IPS-18a (cell line): ENCODE measurements around the gene TNXB.

ENCODE experiments used
- H3K27ac ChIP-seq: one replicate; pipeline ENCODE4 v1.5.1; 2013; ENCODE audit warnings: low read length
- H3K27me3 ChIP-seq: one replicate; pipeline ENCODE4 v1.6.1; 2013; ENCODE audit warnings: mild to moderate bottlenecking, low read length; ENCODE audit not compliant: control insufficient read depth, insufficient read depth
- H3K36me3 ChIP-seq: one replicate; pipeline ENCODE4 v1.6.1; 2013; ENCODE audit warnings: low read depth, low read length; ENCODE audit not compliant: control insufficient read depth
- H3K4me1 ChIP-seq: one replicate; pipeline ENCODE4 v1.6.1; 2013; ENCODE audit warnings: low read depth, low read length; ENCODE audit not compliant: control insufficient read depth
- H3K4me3 ChIP-seq: one replicate; pipeline ENCODE4 v1.5.1; 2013; ENCODE audit warnings: low read length
- H3K9ac ChIP-seq: one replicate; pipeline ENCODE4 v1.6.1; 2013; ENCODE audit warnings: mild to moderate bottlenecking, low read length, moderate library complexity
- H3K9me3 ChIP-seq: one replicate; pipeline ENCODE4 v1.6.1; 2013; ENCODE audit warnings: low read depth, low read length; ENCODE audit not compliant: control insufficient read depth

The TNXB gene

GRCh38 chr6:32131439-32131948 is 22.4 kb upstream of the TNXB start:
- peaks cover 7% of the 10 kb centered on the region for H3K4me1 ChIP-seq
- H3K9ac ChIP-seq = no peak overlapping the region
- H3K36me3 ChIP-seq = no peaks in the 10 kb centered on the region
- H3K27ac ChIP-seq = no peak overlapping the region
- no peaks in the 10 kb centered on the region for H3K9me3 ChIP-seq
- peaks cover 5% of the 10 kb centered on the region for H3K27me3 ChIP-seq
- H3K4me3 ChIP-seq = no peak overlapping the region

GRCh38 chr6:32129297-32130088 is 20.4 kb upstream of the TNXB start:
- H3K9me3 ChIP-seq = no peaks in the 10 kb centered on the region
- H3K9ac ChIP-seq = peak overlapping the region; percentile 61
- peaks cover 5% of the 10 kb centered on the region for H3K27me3 ChIP-seq
- H3K4me3 ChIP-seq = peak overlapping the region; percentile 79
- H3K4me1 ChIP-seq = peaks cover 7% of the 10 kb centered on the region
- H3K36me3 ChIP-seq = peaks cover 6% of the 10 kb centered on the region
- peak overlapping the region; percentile 8 for H3K27ac ChIP-seq

DNA sequence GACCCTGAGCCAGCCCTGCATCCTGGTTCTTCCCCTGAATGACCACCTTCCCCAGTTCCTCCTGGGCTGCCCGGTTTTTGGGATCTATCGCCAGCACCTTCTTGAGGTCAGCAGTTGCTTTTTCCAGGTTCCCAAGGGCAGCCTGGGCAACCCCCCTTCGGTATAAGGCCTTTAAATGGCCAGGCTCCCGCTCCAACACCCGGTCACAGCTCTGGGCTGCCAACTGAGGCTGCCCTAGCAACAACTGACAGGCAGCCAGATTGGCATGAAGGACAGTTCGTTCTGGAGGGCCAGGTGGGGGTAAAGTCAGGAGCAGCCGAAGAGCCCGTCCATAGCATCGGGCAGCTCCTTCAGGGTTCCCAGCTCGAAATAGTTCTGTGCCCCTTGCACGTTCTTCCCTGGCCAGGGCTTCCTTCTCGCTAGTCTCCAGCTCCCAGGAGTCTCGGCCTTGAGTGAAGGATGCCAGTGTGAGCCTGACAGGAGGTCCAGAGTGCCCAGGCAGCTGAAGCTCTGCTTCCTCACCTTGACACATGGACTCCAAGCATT is 19.7 kb upstream of the TNXB start:
- H3K4me3 ChIP-seq = peak overlapping the region; percentile 79
- H3K27me3 ChIP-seq = peaks cover under 1% of the 10 kb centered on the region
- H3K4me1 ChIP-seq = peaks cover 7% of the 10 kb centered on the region
- H3K27ac ChIP-seq = no peak overlapping the region
- no peaks in the 10 kb centered on the region for H3K9me3 ChIP-seq
- no peak overlapping the region for H3K9ac ChIP-seq
- peaks cover 6% of the 10 kb centered on the region for H3K36me3 ChIP-seq

DNA sequence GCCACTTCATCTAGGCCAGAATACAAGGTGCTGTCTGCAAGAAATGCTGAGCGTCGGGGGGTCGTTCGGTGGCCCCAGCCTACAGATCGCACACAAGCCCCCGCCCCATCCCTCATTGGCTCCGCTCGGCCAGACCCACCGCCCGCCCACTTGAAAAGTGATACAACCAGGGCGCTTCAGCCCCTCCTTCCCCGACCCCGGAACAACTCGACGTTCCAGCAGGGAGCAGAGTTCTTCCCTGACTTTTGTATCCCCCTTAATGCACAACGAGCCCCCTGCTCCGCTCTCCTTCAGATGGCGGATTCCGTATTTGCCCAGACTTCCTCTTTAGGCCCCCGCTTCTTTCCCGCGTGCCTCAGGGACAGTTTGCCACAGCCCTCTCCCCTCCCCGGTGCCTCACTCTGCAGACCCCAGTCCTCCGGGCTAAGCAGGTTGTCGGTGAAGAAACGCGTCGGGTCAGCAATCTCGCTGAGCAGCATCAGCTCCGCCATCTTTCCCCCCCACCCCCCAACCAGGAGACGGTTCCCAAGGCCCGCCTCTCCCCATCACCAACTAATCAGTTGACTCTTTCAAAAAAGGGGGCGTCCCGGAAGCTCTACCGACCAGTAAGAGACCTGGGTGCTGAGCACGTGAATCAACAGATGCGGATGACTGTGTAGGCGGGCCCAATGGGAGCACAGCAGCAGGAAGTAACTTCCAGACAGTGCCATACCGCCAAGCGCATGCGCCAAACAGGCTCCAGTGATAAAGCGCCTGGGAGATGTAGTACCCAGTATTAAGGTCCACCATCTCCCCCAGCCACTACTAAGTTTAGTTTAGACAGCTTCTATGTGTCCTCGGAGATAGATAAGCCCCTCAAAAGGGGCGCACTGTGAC is 18.8 kb upstream of the TNXB start, which contains the start of gene ATF6B:
Gene ATF6B (minus strand): TSS at position 530 of the 876 bp plus-strand sequence. CDS start 39 bp downstream, at position 491.
- no peaks in the 10 kb centered on the region for H3K27me3 ChIP-seq
- H3K4me3 ChIP-seq = peak within 1 kb of the TSS; percentile 90
- peak within 1 kb of the TSS; percentile 85 for H3K27ac ChIP-seq

GRCh38 chr6:32127409-32127716 is 18.2 kb upstream of the TNXB start:
- Histone ChIP-seq H3K27me3 (no peaks in the 10 kb centered on the region), H3K4me1 (peaks cover 7% of the 10 kb centered on the region), H3K36me3 (peaks cover 11% of the 10 kb centered on the region), H3K9ac (peak overlapping the region; percentile 84), H3K27ac (peak overlapping the region; percentile 39), H3K9me3 (no peaks in the 10 kb centered on the region), H3K4me3 (peak overlapping the region; percentile 90)

More for the DNA sequence above, 18.8 kb upstream of the TNXB start, which contains the start of gene ATF6B:
- H3K36me3 ChIP-seq = peaks cover 11% of the 10 kb centered on the region
- H3K9me3 ChIP-seq = no peaks in the 10 kb centered on the region
- H3K4me1 ChIP-seq = peaks cover 7% of the 10 kb centered on the region
- H3K9ac ChIP-seq = peak within 1 kb of the TSS; percentile 84

DNA sequence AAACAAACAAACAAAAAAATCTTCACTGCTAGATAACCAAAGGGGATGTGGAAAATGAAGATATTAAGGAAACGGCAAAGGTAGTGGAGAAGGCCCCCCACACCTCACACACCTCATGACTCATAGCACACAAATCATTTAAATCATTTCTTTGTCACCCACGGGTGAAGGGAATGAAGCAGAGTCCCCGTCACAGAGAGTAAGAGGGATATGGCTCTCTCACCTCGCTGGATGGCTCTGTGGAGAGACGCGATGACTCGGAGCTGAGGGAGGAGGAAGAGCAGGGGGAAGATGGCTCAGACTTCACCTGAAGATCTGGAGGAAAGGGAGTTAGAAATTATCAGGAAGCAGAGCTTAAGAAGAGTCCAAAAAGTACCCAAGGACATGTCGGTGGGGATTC is 17.7 kb upstream of the TNXB start:
- Histone ChIP-seq H3K36me3 (peaks cover 14% of the 10 kb centered on the region), H3K4me3 (peak overlapping the region; percentile 90), H3K27me3 (no peaks in the 10 kb centered on the region), H3K9me3 (no peaks in the 10 kb centered on the region), H3K4me1 (peaks cover 7% of the 10 kb centered on the region), H3K27ac (no peak overlapping the region), H3K9ac (peak overlapping the region; percentile 84)

GRCh38 chr6:32123681-32124080 is 14.5 kb upstream of the TNXB start:
- H3K27ac ChIP-seq = no peak overlapping the region
- no peaks in the 10 kb centered on the region for H3K4me1 ChIP-seq
- no peaks in the 10 kb centered on the region for H3K9me3 ChIP-seq
- no peak overlapping the region for H3K9ac ChIP-seq
- H3K36me3 ChIP-seq = peaks cover 32% of the 10 kb centered on the region
- no peaks in the 10 kb centered on the region for H3K27me3 ChIP-seq
- H3K4me3 ChIP-seq = no peak overlapping the region

DNA sequence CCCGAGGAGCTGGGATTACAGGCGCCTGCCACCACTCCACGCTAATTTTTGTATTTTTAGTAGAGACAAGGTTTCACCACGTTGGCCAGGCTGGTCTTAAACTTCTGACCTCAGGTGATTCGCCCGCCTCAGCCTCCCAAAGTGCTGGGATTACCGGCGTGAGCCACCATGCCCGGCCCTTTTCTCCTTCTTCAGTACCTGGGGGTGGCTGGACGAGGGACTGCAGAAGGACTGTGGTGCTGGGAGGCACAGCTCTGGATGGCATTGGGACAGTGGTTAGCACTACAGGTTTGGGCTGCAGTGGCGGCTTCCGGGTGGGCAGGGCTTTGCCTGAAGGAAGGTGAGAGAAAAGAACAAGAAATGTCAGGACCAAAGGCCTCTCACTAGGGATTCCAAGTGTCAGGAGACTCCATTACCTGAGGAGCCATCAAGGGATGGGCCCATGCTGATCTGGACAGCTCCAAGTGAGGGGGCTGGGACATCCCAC is 11.5 kb upstream of the TNXB start:
- Histone ChIP-seq H3K27ac (no peak overlapping the region), H3K4me3 (no peak overlapping the region), H3K9me3 (no peaks in the 10 kb centered on the region), H3K4me1 (no peaks in the 10 kb centered on the region), H3K27me3 (no peaks in the 10 kb centered on the region), H3K36me3 (peaks cover 44% of the 10 kb centered on the region), H3K9ac (no peak overlapping the region)

- H3K4me3 ChIP-seq = no peak overlapping the region
- no peaks in the 10 kb centered on the region for H3K4me1 ChIP-seq
- no peaks in the 10 kb centered on the region for H3K27me3 ChIP-seq
- no peak overlapping the region for H3K9ac ChIP-seq
- no peaks in the 10 kb centered on the region for H3K9me3 ChIP-seq
- H3K36me3 ChIP-seq = peaks cover 44% of the 10 kb centered on the region
- no peak overlapping the region for H3K27ac ChIP-seq
These were observed 9.9 kb upstream of the TNXB start for GRCh38 chr6:32118782-32119628.

DNA sequence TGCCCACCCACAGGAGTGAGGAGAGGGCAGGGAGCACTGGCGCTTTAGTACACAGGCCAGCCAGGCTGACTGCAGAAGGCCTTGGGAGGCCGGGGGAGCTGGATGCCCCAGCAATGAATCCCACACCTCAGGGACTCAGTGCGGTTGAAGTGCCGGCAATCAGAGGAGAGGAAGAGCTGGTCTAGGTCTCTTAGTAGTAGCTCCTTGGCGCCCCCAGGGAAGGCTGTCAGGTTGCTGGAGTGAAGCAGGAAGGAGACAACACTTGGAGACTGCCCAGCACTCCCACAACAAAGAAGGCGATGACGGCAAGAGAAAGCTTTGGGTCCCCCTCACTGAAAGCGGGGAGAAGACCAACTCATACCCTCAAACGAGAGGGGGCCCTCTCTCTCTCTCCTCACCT is 8.3 kb upstream of the TNXB start:
- Histone ChIP-seq H3K27me3 (no peaks in the 10 kb centered on the region), H3K36me3 (peaks cover 39% of the 10 kb centered on the region), H3K9ac (no peak overlapping the region), H3K9me3 (no peaks in the 10 kb centered on the region), H3K27ac (no peak overlapping the region), H3K4me3 (no peak overlapping the region), H3K4me1 (no peaks in the 10 kb centered on the region)
